Small intestine (tissue), 7 donors: Measurements from ENCODE around the gene ARHGEF37. TPM values are rescaled to one million over a fixed set of nuclear protein-coding genes. Genes with fewer than 3 reads are reported as not detected.

Experiments used
- DNase-seq, 2 donors: peaks; one replicate each; pipeline versions ENCODE4 v3.0.0 to v3.0.0-alpha.2; 2013
- FAIRE-seq: peaks from 2 replicates; lab custom pipeline; 2012; peaks lifted over from hg19 to GRCh38; lab: Jason Lieb, UNC
- H3K27ac ChIP-seq, 3 donors: one replicate each; pipeline ENCODE4 v1.5.1; 2013; ENCODE audit warnings: low read length in 2 of 3, mild to moderate bottlenecking in 2 of 3, control low read depth in 1 of 3, inconsistent platforms in 1 of 3, low read depth in 1 of 3, moderate library complexity in 1 of 3
- H3K27me3 ChIP-seq, 3 donors: one replicate each; pipeline ENCODE4 v1.6.1; 2013; ENCODE audit warnings: low read length in 3 of 3, inconsistent platforms in 1 of 3; ENCODE audit not compliant: control insufficient read depth in 3 of 3, insufficient read depth in 3 of 3
- H3K36me3 ChIP-seq, 3 donors: one replicate each; pipeline ENCODE4 v1.6.1; 2013; ENCODE audit warnings: low read length in 3 of 3, inconsistent platforms in 1 of 3, low read depth in 1 of 3, mild to moderate bottlenecking in 1 of 3, moderate library complexity in 1 of 3; ENCODE audit not compliant: control insufficient read depth in 3 of 3, insufficient read depth in 2 of 3
- H3K4me1 ChIP-seq, 3 donors: one replicate each; pipeline ENCODE4 v1.6.1; 2013; ENCODE audit warnings: low read length in 2 of 3, inconsistent platforms in 1 of 3, low read depth in 1 of 3, mild to moderate bottlenecking in 1 of 3, moderate library complexity in 1 of 3; ENCODE audit not compliant: control insufficient read depth in 3 of 3, insufficient read depth in 2 of 3
- H3K4me3 ChIP-seq, 3 donors: one replicate each; pipeline ENCODE4 v1.5.1; 2013; ENCODE audit warnings: low read length in 3 of 3, control low read depth in 1 of 3, inconsistent platforms in 1 of 3, low read depth in 1 of 3, mild to moderate bottlenecking in 1 of 3, moderate library complexity in 1 of 3
- H3K9me3 ChIP-seq, 2 donors: one replicate each; pipeline ENCODE4 v1.6.1; 2013; ENCODE audit warnings: low read depth in 1 of 2, low read length in 1 of 2; ENCODE audit not compliant: control insufficient read depth in 2 of 2, insufficient read depth in 1 of 2
- WGBS, 3 donors: extraction: QIAGEN DNeasy Blood & Tissue Kit; methylation state at CpG; one replicate each; pipeline ENCODE4 v1.1.7; 2013; 5-methylcytosine and 5-hydroxymethylcytosine counted together
- polyA plus RNA-seq, 4 donors: library from polyadenylated mRNA; stranded (reverse) in 3 of 4; unstranded in 1 of 4; fragments of 200-250 nt in 3 of 4; fragments of 120-200 nt in 1 of 4; gene quantifications; one replicate each; pipeline versions ENCODE4 v1.2.1 to v1.2.3, GENCODE V29; 2013
- donor health status: healthy with polysubstance abuse.
- donor health status: control.
- donor health status: control.
- donor health status: Bipolar disorder and iron deficiency.
- donor health status: healthy.

Gene ARHGEF37
- polyA plus RNA-seq, 4 donors = 2.8 to 8.7 (median 4.0) TPM

- 82 to 85% (median 84%) methylated on average over 12 of the region's 12 CpGs for WGBS, 3 donors
- H3K4me3 ChIP-seq = no peak overlapping the region
- FAIRE-seq = no peak
These were observed 36.5 kb downstream of the ARHGEF37 start for GRCh38 chr5:149617760-149618306.

GRCh38 chr5:149618581-149619248 is 37.4 kb downstream of the ARHGEF37 start:
- peak overlapping the region in 1 of 3 donors; percentile 52 for H3K27ac ChIP-seq
- H3K4me1 ChIP-seq = peaks cover 0 to 21% (median 0%) of the 10 kb centered on the region in 3 donors
- WGBS, 3 donors = 32 to 43% (median 38%) methylated on average over 9 of the region's 9 CpGs
- peaks cover 0 to 44% (median 0%) of the 10 kb centered on the region in 3 donors for H3K36me3 ChIP-seq
- FAIRE-seq (no peak), DNase-seq (peak; percentile 64 to 78)
- H3K27me3 ChIP-seq = no peaks in the 10 kb centered on the region
- H3K4me3 ChIP-seq = no peak overlapping the region
- H3K9me3 ChIP-seq = no peaks in the 10 kb centered on the region

More at GRCh38 chr5:149617760-149618306, 36.5 kb downstream of the ARHGEF37 start:
- H3K27ac ChIP-seq = no peak overlapping the region
- no peaks in the 10 kb centered on the region for H3K27me3 ChIP-seq
- DNase-seq = no peak
- no peaks in the 10 kb centered on the region for H3K9me3 ChIP-seq
- H3K36me3 ChIP-seq = peaks cover 0 to 35% (median 0%) of the 10 kb centered on the region in 3 donors
- peaks cover 0 to 19% (median 0%) of the 10 kb centered on the region in 3 donors for H3K4me1 ChIP-seq

- no peak for FAIRE-seq
- WGBS, 3 donors = 80 to 91% (median 85%) methylated on average over 10 of the region's 10 CpGs
These were observed 40.3 kb downstream of the ARHGEF37 start for GRCh38 chr5:149621415-149622098.

GRCh38 chr5:149622466-149622865 is 41.2 kb downstream of the ARHGEF37 start:
- no peak overlapping the region for H3K4me3 ChIP-seq
- H3K27me3 ChIP-seq = no peaks in the 10 kb centered on the region
- WGBS, 3 donors = 16 to 76% (median 41%) methylated on average over 3 of the region's 3 CpGs
- H3K9me3 ChIP-seq = no peaks in the 10 kb centered on the region
- H3K27ac ChIP-seq = peak overlapping the region in 1 of 3 donors; percentile 51
- FAIRE-seq (no peak), DNase-seq (peak; percentile 59 to 70)
- peaks cover 0 to 21% (median 0%) of the 10 kb centered on the region in 3 donors for H3K4me1 ChIP-seq
- H3K36me3 ChIP-seq = peaks cover 0 to 62% (median 7%) of the 10 kb centered on the region in 3 donors

More at GRCh38 chr5:149621415-149622098, 40.3 kb downstream of the ARHGEF37 start:
- no peaks in the 10 kb centered on the region for H3K9me3 ChIP-seq
- no peak overlapping the region for H3K4me3 ChIP-seq
- H3K4me1 ChIP-seq = peaks cover 0 to 21% (median 0%) of the 10 kb centered on the region in 3 donors
- H3K27ac ChIP-seq = peak overlapping the region in 1 of 3 donors; percentile 51
- no peaks in the 10 kb centered on the region for H3K27me3 ChIP-seq
- DNase-seq = no peak
- H3K36me3 ChIP-seq = peaks cover 0 to 54% (median 7%) of the 10 kb centered on the region in 3 donors

GRCh38 chr5:149623473-149623872 is 42.2 kb downstream of the ARHGEF37 start:
- Histone ChIP-seq H3K27ac (no peak overlapping the region), H3K4me1 (peaks cover 0 to 20% (median 0%) of the 10 kb centered on the region in 3 donors), H3K9me3 (no peaks in the 10 kb centered on the region), H3K4me3 (no peak overlapping the region), H3K27me3 (no peaks in the 10 kb centered on the region), H3K36me3 (peaks cover 0 to 58% (median 7%) of the 10 kb centered on the region in 3 donors)
- FAIRE-seq (no peak), DNase-seq (no peak)
- 78 to 87% (median 82%) methylated on average over 3 of the region's 3 CpGs for WGBS, 3 donors

GRCh38 chr5:149627070-149627469 is 45.8 kb downstream of the ARHGEF37 start:
- no peak overlapping the region for H3K27ac ChIP-seq
- no peak overlapping the region for H3K4me3 ChIP-seq
- no peaks in the 10 kb centered on the region for H3K27me3 ChIP-seq
- FAIRE-seq (no peak), DNase-seq (peak in 1 of 2 donors; percentile 59)
- peaks cover 0 to 53% (median 9%) of the 10 kb centered on the region in 3 donors for H3K36me3 ChIP-seq
- WGBS, 3 donors = 11 to 80% (median 40%) methylated on average over 12 of the region's 12 CpGs
- peaks cover 0 to 17% (median 0%) of the 10 kb centered on the region in 3 donors for H3K4me1 ChIP-seq
- no peaks in the 10 kb centered on the region for H3K9me3 ChIP-seq

GRCh38 chr5:149628221-149628620 is 46.9 kb downstream of the ARHGEF37 start:
- H3K4me1 ChIP-seq = peaks cover 0 to 15% (median 0%) of the 10 kb centered on the region in 3 donors
- no peak for DNase-seq
- no peak overlapping the region for H3K4me3 ChIP-seq
- H3K27ac ChIP-seq = no peak overlapping the region
- no peaks in the 10 kb centered on the region for H3K9me3 ChIP-seq
- H3K27me3 ChIP-seq = no peaks in the 10 kb centered on the region
- no peak for FAIRE-seq
- WGBS, 3 donors = 65 to 82% (median 73%) methylated on average over 6 of the region's 6 CpGs
- peaks cover 0 to 49% (median 9%) of the 10 kb centered on the region in 3 donors for H3K36me3 ChIP-seq

- Histone ChIP-seq H3K36me3 (peaks cover 0 to 42% (median 9%) of the 10 kb centered on the region in 3 donors), H3K4me3 (no peak overlapping the region), H3K4me1 (peaks cover 0 to 19% (median 0%) of the 10 kb centered on the region in 3 donors), H3K27me3 (no peaks in the 10 kb centered on the region), H3K27ac (no peak overlapping the region), H3K9me3 (no peaks in the 10 kb centered on the region)
- DNase-seq = no peak
- FAIRE-seq = no peak
- WGBS, 3 donors = 82 to 100% (median 98%) methylated on average over 5 of the region's 5 CpGs
These were observed 47.6 kb downstream of the ARHGEF37 start for GRCh38 chr5:149628846-149629388.
